GM21576 (cell line): ENCODE measurements around the gene HLA-DRB5.
"Not testable (repeated sequence)": the region's sequence is repeated elsewhere in the genome, so short reads cannot be mapped to it uniquely, and the experiment has no call there.

Source experiments
- ATAC-seq: cut with Tn5 transposase; IDR thresholded peaks from one replicate; pipeline ENCODE4 v1.9.1; 2021; ENCODE audit warnings: mild to moderate bottlenecking, moderate library complexity; ENCODE audit not compliant: unreplicated experiment

The HLA-DRB5 gene

GRCh38 chr6:32529697-32530430 is at the start of gene HLA-DRB5:
TSS of gene HLA-DRB5 (minus strand) at chr6:32530287. CDS start at chr6:32530224, 63 bp downstream.
- no peak for ATAC-seq

- no peak for ATAC-seq
These were observed 48.9 kb upstream of the HLA-DRB5 start for GRCh38 chr6:32578962-32579361.

GRCh38 chr6:32577493-32577892 is 47.4 kb upstream of the HLA-DRB5 start:
- ATAC-seq, result not testable (repeated sequence)

GRCh38 chr6:32576250-32576649 is 46.2 kb upstream of the HLA-DRB5 start:
- ATAC-seq, result no peak

GRCh38 chr6:32570363-32570905 is 40.3 kb upstream of the HLA-DRB5 start:
- ATAC-seq, result no peak

GRCh38 chr6:32568561-32568960 is 38.5 kb upstream of the HLA-DRB5 start:
- ATAC-seq, result no peak

- no peak for ATAC-seq
These were observed 36.9 kb upstream of the HLA-DRB5 start for GRCh38 chr6:32566957-32567356.

- no peak for ATAC-seq
These were observed 35.4 kb upstream of the HLA-DRB5 start for GRCh38 chr6:32565511-32565910.

- no peak for ATAC-seq
These were observed 32.9 kb upstream of the HLA-DRB5 start for GRCh38 chr6:32562940-32563339.

GRCh38 chr6:32559747-32560146 is 29.7 kb upstream of the HLA-DRB5 start:
- no peak for ATAC-seq

- no peak for ATAC-seq
These were observed 28.5 kb upstream of the HLA-DRB5 start for GRCh38 chr6:32558426-32559057.

- ATAC-seq, result no peak
These were observed 24.3 kb upstream of the HLA-DRB5 start for GRCh38 chr6:32554116-32554965.

- ATAC-seq, result no peak
These were observed 23.1 kb upstream of the HLA-DRB5 start for GRCh38 chr6:32553037-32553742.

- no peak for ATAC-seq
These were observed 21.3 kb upstream of the HLA-DRB5 start for GRCh38 chr6:32551410-32551809.

GRCh38 chr6:32539839-32540238 is 9.8 kb upstream of the HLA-DRB5 start:
- ATAC-seq, result no peak

GRCh38 chr6:32530431-32530793 is 325 bp upstream of the HLA-DRB5 start:
- not testable (repeated sequence) for ATAC-seq

GRCh38 chr6:32522302-32523047 is 7.6 kb downstream of the HLA-DRB5 start:
- ATAC-seq, result no peak

GRCh38 chr6:32519910-32520258 is 10.2 kb downstream of the HLA-DRB5 start:
- no peak for ATAC-seq

- no peak for ATAC-seq
These were observed 10.8 kb downstream of the HLA-DRB5 start for GRCh38 chr6:32519118-32519909.
